Glutamatergic neuron (in vitro differentiated cells): ENCODE measurements around the gene BACH1. TPM values are rescaled to one million over a fixed set of nuclear protein-coding genes. Genes with fewer than 3 reads are reported as not detected.

Experiments
- DNase-seq: peaks from one replicate; pipeline ENCODE4 v3.0.0; 2022
- H3K27ac Mint-ChIP-seq: one replicate; pipeline ENCODE4 v1.8.0; 2020; ENCODE audit warnings: mild to moderate bottlenecking, mixed read lengths, inconsistent platforms; ENCODE audit not compliant: unreplicated experiment
- H3K27me3 Mint-ChIP-seq: one replicate; pipeline ENCODE4 v1.8.0; 2020; ENCODE audit warnings: mild to moderate bottlenecking, moderate library complexity, mixed read lengths, inconsistent platforms; ENCODE audit not compliant: unreplicated experiment
- H3K36me3 Mint-ChIP-seq: one replicate; pipeline ENCODE4 v1.8.0; 2020; ENCODE audit warnings: mild to moderate bottlenecking, mixed read lengths, inconsistent platforms; ENCODE audit not compliant: unreplicated experiment
- H3K4me1 Mint-ChIP-seq: one replicate; pipeline ENCODE4 v1.8.0; 2020; ENCODE audit warnings: mild to moderate bottlenecking, low read depth, mixed read lengths, inconsistent platforms; ENCODE audit not compliant: unreplicated experiment
- H3K4me3 Mint-ChIP-seq: one replicate; pipeline ENCODE4 v1.8.0; 2020; ENCODE audit warnings: mild to moderate bottlenecking, mixed read lengths, inconsistent platforms; ENCODE audit not compliant: unreplicated experiment
- H3K9me3 Mint-ChIP-seq: one replicate; pipeline ENCODE4 v1.8.0; 2020; ENCODE audit warnings: mild to moderate bottlenecking, moderate library complexity, mixed read lengths, inconsistent platforms; ENCODE audit not compliant: unreplicated experiment
- CTCF ChIP-seq: fragments of 200-600 bp; sonication (generic); IDR thresholded peaks from one replicate; pipeline ENCODE4 v1.5.0; 2021; ENCODE audit not compliant: partially characterized antibody, unreplicated experiment
- total RNA-seq: library from RNA; stranded (reverse); fragmentation: NEBNext Ultra II Directional; extraction: Animal tissue kit (Norgen Biotek cat#: 25700); gene quantifications from one replicate; pipeline ENCODE4 v1.2.1, GENCODE V29; 2021; ENCODE audit not compliant: unreplicated experiment

Gene BACH1
- total RNA-seq, 1 donor from 2014 or later: 78.8 TPM

DNA sequence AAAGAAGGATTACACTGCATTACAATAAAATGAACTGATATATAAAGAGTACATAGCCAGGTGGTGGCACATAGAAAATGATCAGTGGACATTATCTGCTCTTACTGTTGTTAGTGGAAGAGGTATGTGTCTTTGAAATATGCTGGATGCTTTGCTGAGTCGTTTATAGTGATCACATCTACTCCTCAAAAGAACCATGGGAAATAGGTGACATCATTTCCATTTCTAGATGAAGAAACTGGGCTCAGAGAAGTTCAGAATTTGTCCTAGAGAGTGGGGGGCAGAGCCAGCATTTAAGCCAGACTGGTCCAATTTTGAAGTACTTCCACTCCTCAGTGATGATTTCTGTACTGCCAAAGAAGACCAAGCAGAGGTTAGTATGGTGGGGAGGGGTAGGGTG lies 34.0 kb upstream of the BACH1 start:
- peaks cover 3% of the 10 kb centered on the region for H3K27me3 Mint-ChIP-seq
- no peak overlapping the region for H3K27ac Mint-ChIP-seq
- no peak for DNase-seq
- TF ChIP-seq CTCF: no peak
- no peaks in the 10 kb centered on the region for H3K9me3 Mint-ChIP-seq
- H3K4me1 Mint-ChIP-seq: no peaks in the 10 kb centered on the region
- H3K36me3 Mint-ChIP-seq: no peaks in the 10 kb centered on the region
- H3K4me3 Mint-ChIP-seq: no peak overlapping the region

- Mint-ChIP-seq H3K36me3 (no peaks in the 10 kb centered on the region), H3K27ac (no peak overlapping the region), H3K4me3 (no peak overlapping the region), H3K4me1 (no peaks in the 10 kb centered on the region), H3K27me3 (peaks cover 3% of the 10 kb centered on the region), H3K9me3 (peaks cover 1% of the 10 kb centered on the region)
- DNase-seq: no peak
- no peak for TF ChIP-seq CTCF
Observed at GRCh38 chr21:29265690-29266479, 32.8 kb upstream of the BACH1 start.

DNA sequence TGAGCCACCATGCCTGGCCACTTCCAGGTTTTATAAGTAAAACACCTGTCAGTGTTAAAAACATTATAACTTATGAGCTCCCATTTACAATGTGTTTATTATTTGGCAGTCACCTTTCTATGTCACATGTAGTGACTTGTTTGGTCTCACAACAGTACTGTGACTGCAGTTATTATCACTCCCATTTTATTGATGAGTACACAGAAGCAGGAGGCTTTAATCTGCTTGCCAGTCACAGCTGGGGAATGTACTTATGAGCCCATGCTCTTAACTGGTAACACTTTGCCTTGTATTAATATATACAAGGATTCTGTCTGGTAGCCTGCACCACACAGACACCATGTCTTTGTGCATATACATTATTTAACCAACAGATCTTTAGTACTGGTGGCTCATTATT lies 31.1 kb upstream of the BACH1 start:
- no peak overlapping the region for H3K4me3 Mint-ChIP-seq
- H3K27ac Mint-ChIP-seq: no peak overlapping the region
- no peak for TF ChIP-seq CTCF
- peaks cover 1% of the 10 kb centered on the region for H3K9me3 Mint-ChIP-seq
- H3K4me1 Mint-ChIP-seq: no peaks in the 10 kb centered on the region
- no peak for DNase-seq
- H3K36me3 Mint-ChIP-seq: no peaks in the 10 kb centered on the region
- H3K27me3 Mint-ChIP-seq: peaks cover 3% of the 10 kb centered on the region

DNA sequence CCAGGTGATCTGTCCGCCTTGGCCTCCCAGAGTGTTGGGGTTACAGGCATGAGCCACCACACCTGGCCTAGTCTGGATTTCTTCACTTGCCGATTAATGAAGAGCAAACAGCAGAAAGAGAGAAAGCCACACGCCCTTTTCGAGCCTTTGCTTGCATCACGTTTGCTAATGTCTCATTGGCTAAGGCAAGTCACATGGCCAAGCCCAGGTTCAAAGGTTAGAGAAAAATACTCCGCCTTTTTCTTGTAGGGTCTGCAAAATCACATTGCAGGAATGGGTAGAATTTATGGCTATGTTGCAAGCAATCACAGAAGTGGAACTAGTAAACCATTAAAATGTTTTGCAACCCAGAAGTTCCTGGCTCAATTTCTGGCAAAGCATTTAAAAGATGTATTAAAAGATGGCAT lies 26.8 kb upstream of the BACH1 start:
- H3K4me1 Mint-ChIP-seq: no peaks in the 10 kb centered on the region
- peaks cover 1% of the 10 kb centered on the region for H3K9me3 Mint-ChIP-seq
- no peak for DNase-seq
- no peak overlapping the region for H3K27ac Mint-ChIP-seq
- H3K4me3 Mint-ChIP-seq: no peak overlapping the region
- H3K36me3 Mint-ChIP-seq: no peaks in the 10 kb centered on the region
- no peak for TF ChIP-seq CTCF
- peaks cover 3% of the 10 kb centered on the region for H3K27me3 Mint-ChIP-seq

DNA sequence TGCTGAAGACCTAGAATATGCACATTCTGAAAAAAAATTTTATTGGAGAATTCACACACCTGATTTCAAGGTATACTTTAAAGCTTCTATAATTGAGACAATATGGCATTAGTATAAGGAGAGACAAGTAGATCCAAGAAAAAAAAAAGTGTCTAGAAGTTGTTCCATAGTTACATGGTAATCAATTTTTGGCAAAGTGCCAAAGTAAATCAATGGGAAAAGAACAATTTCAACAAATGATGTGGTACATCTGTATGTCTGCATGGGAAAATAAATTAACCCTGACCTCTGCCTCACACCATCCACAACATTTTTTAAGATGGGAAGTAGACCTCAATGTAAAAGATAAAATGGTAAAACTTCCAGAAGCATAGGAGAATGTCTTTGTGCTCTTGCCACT lies 21.3 kb upstream of the BACH1 start:
- TF ChIP-seq CTCF: no peak
- Mint-ChIP-seq H3K4me1 (no peaks in the 10 kb centered on the region), H3K27me3 (peaks cover 3% of the 10 kb centered on the region), H3K27ac (no peak overlapping the region), H3K4me3 (no peak overlapping the region), H3K36me3 (no peaks in the 10 kb centered on the region), H3K9me3 (no peaks in the 10 kb centered on the region)
- no peak for DNase-seq
